ENCODE data around the gene TPK1.

TPK1 gene

GRCh38 chr7:144792050-144792449 is 43.8 kb downstream of the TPK1 start:
- Histone ChIP-seq H3K27ac (no peak overlapping the region), H3K4me3 (no peak overlapping the region), H3K9ac (ENCODE audit: insufficient read length) (no peak overlapping the region), H3K36me3 (ENCODE audit: insufficient read depth, low read length) (no peaks in the 10 kb centered on the region), H3K9me3 (ENCODE audit: low read depth, low read length) (no peaks in the 10 kb centered on the region)
- TF ChIP-seq FOXP2 (optimal IDR thresholded peaks at IDR 0.05; ENCODE audit: control extremely low read depth, extremely low read length, insufficient read depth) (no peak), EZH2 (IDR thresholded peaks at IDR 0.05) (no peak), POLR2AphosphoS5 (IDR thresholded peaks at IDR 0.05; ENCODE audit: borderline replicate concordance, low read depth, low read length) (no peak)
- no peak for DNase-seq (ENCODE audit: low read depth, low spot score)

- no peak overlapping the region for H3K9ac ChIP-seq (ENCODE audit: insufficient read length)
- no peak for DNase-seq (ENCODE audit: low read depth, low spot score)
- no peak overlapping the region for H3K27ac ChIP-seq
- no peak for TF ChIP-seq EZH2 (IDR thresholded peaks at IDR 0.05)
- no peak for TF ChIP-seq POLR2AphosphoS5 (IDR thresholded peaks at IDR 0.05; ENCODE audit: borderline replicate concordance, low read depth, low read length)
- TF ChIP-seq FOXP2 (optimal IDR thresholded peaks at IDR 0.05; ENCODE audit: control extremely low read depth, extremely low read length, insufficient read depth) = no peak
- H3K36me3 ChIP-seq (ENCODE audit: insufficient read depth, low read length) = no peaks in the 10 kb centered on the region
- H3K9me3 ChIP-seq (ENCODE audit: low read depth, low read length) = no peaks in the 10 kb centered on the region
- no peak overlapping the region for H3K4me3 ChIP-seq
Observed at GRCh38 chr7:144791488-144791887, 44.4 kb downstream of the TPK1 start.

- H3K4me3 ChIP-seq = no peak overlapping the region
- H3K9me3 ChIP-seq (ENCODE audit: low read depth, low read length) = no peaks in the 10 kb centered on the region
- H3K27ac ChIP-seq = no peak overlapping the region
- H3K36me3 ChIP-seq (ENCODE audit: insufficient read depth, low read length) = no peaks in the 10 kb centered on the region
- no peak for DNase-seq (ENCODE audit: low read depth, low spot score)
- no peak for TF ChIP-seq EZH2 (IDR thresholded peaks at IDR 0.05)
- TF ChIP-seq POLR2AphosphoS5 (IDR thresholded peaks at IDR 0.05; ENCODE audit: borderline replicate concordance, low read depth, low read length) = no peak
- no peak for TF ChIP-seq FOXP2 (optimal IDR thresholded peaks at IDR 0.05; ENCODE audit: control extremely low read depth, extremely low read length, insufficient read depth)
- no peak overlapping the region for H3K9ac ChIP-seq (ENCODE audit: insufficient read length)
Observed at GRCh38 chr7:144787127-144787526, 48.7 kb downstream of the TPK1 start.

- TF ChIP-seq FOXP2 (optimal IDR thresholded peaks at IDR 0.05; ENCODE audit: control extremely low read depth, extremely low read length, insufficient read depth) (no peak), POLR2AphosphoS5 (IDR thresholded peaks at IDR 0.05; ENCODE audit: borderline replicate concordance, low read depth, low read length) (no peak), EZH2 (IDR thresholded peaks at IDR 0.05) (no peak)
- Histone ChIP-seq H3K27ac (no peak overlapping the region), H3K9ac (ENCODE audit: insufficient read length) (no peak overlapping the region), H3K9me3 (ENCODE audit: low read depth, low read length) (no peaks in the 10 kb centered on the region), H3K36me3 (ENCODE audit: insufficient read depth, low read length) (no peaks in the 10 kb centered on the region), H3K4me3 (no peak overlapping the region)
- DNase-seq (ENCODE audit: low read depth, low spot score) = no peak
Observed at GRCh38 chr7:144786522-144786921, 49.3 kb downstream of the TPK1 start.

- no peak overlapping the region for H3K27ac ChIP-seq
- no peak overlapping the region for H3K9ac ChIP-seq (ENCODE audit: insufficient read length)
- no peak overlapping the region for H3K4me3 ChIP-seq
- no peak for DNase-seq (ENCODE audit: low read depth, low spot score)
- no peaks in the 10 kb centered on the region for H3K36me3 ChIP-seq (ENCODE audit: insufficient read depth, low read length)
- TF ChIP-seq POLR2AphosphoS5 (IDR thresholded peaks at IDR 0.05; ENCODE audit: borderline replicate concordance, low read depth, low read length) (no peak), FOXP2 (optimal IDR thresholded peaks at IDR 0.05; ENCODE audit: control extremely low read depth, extremely low read length, insufficient read depth) (no peak), EZH2 (IDR thresholded peaks at IDR 0.05) (no peak)
- no peaks in the 10 kb centered on the region for H3K9me3 ChIP-seq (ENCODE audit: low read depth, low read length)
Observed at GRCh38 chr7:144786079-144786478, 49.8 kb downstream of the TPK1 start.

- TF ChIP-seq POLR2AphosphoS5 (IDR thresholded peaks at IDR 0.05; ENCODE audit: borderline replicate concordance, low read depth, low read length) = no peak
- no peak for TF ChIP-seq FOXP2 (optimal IDR thresholded peaks at IDR 0.05; ENCODE audit: control extremely low read depth, extremely low read length, insufficient read depth)
- no peak for TF ChIP-seq EZH2 (IDR thresholded peaks at IDR 0.05)
- Histone ChIP-seq H3K9ac (ENCODE audit: insufficient read length) (no peak overlapping the region), H3K9me3 (ENCODE audit: low read depth, low read length) (no peaks in the 10 kb centered on the region), H3K27ac (no peak overlapping the region), H3K36me3 (ENCODE audit: insufficient read depth, low read length) (no peaks in the 10 kb centered on the region), H3K4me3 (no peak overlapping the region)
- DNase-seq (ENCODE audit: low read depth, low spot score) = no peak
Observed at GRCh38 chr7:144785521-144785920, 50.3 kb downstream of the TPK1 start.

GRCh38 chr7:144784943-144785342 is 50.9 kb downstream of the TPK1 start:
- no peaks in the 10 kb centered on the region for H3K9me3 ChIP-seq (ENCODE audit: low read depth, low read length)
- DNase-seq (ENCODE audit: low read depth, low spot score) = no peak
- H3K9ac ChIP-seq (ENCODE audit: insufficient read length) = no peak overlapping the region
- H3K36me3 ChIP-seq (ENCODE audit: insufficient read depth, low read length) = no peaks in the 10 kb centered on the region
- no peak overlapping the region for H3K27ac ChIP-seq
- no peak overlapping the region for H3K4me3 ChIP-seq
- TF ChIP-seq FOXP2 (optimal IDR thresholded peaks at IDR 0.05; ENCODE audit: control extremely low read depth, extremely low read length, insufficient read depth) = no peak
- TF ChIP-seq EZH2 (IDR thresholded peaks at IDR 0.05) = no peak
- TF ChIP-seq POLR2AphosphoS5 (IDR thresholded peaks at IDR 0.05; ENCODE audit: borderline replicate concordance, low read depth, low read length) = no peak

DNA sequence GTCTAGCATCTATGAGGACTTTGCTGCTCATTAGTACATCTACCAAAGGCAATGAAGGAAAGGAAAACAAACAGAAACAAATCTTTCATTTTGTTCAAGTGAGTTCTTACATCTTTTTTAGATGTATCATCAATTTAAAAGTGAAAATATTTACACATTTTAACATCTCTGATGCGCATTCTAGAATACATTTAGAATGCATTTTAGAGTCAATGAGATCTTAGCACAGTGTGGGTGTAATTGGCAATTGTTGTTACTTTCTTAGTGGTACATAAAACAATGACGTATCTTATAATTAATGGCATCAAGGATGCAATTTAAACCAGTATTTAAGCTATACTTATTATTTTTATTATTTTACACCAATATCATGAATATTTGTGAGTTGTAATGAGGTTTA is 51.4 kb downstream of the TPK1 start:
- H3K27ac ChIP-seq = no peak overlapping the region
- H3K9me3 ChIP-seq (ENCODE audit: low read depth, low read length) = no peaks in the 10 kb centered on the region
- TF ChIP-seq FOXP2 (optimal IDR thresholded peaks at IDR 0.05; ENCODE audit: control extremely low read depth, extremely low read length, insufficient read depth) = no peak
- no peak for TF ChIP-seq EZH2 (IDR thresholded peaks at IDR 0.05)
- no peak for TF ChIP-seq POLR2AphosphoS5 (IDR thresholded peaks at IDR 0.05; ENCODE audit: borderline replicate concordance, low read depth, low read length)
- H3K36me3 ChIP-seq (ENCODE audit: insufficient read depth, low read length) = no peaks in the 10 kb centered on the region
- no peak for DNase-seq (ENCODE audit: low read depth, low spot score)
- no peak overlapping the region for H3K9ac ChIP-seq (ENCODE audit: insufficient read length)
- H3K4me3 ChIP-seq = no peak overlapping the region

DNA sequence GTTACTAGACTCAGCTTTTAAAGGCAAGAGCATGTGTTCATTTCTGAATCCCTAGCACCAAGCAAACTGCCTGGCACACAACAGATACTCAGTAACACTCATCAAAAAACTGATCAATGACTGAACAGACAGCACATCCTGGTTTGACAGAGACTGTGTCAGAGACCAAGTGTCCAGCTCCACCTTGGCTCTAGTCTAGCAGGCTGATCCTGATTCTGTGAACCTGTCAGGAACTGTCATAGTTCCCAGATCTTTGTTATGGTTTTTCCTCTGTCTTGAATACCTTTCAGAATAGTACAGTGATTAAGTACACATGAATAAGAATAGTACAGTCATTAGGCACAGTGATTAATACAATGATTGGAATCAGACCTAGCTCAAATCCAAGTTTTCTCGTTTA is 53.0 kb downstream of the TPK1 start:
- no peak for TF ChIP-seq POLR2AphosphoS5 (IDR thresholded peaks at IDR 0.05; ENCODE audit: borderline replicate concordance, low read depth, low read length)
- no peak for TF ChIP-seq FOXP2 (optimal IDR thresholded peaks at IDR 0.05; ENCODE audit: control extremely low read depth, extremely low read length, insufficient read depth)
- no peak for TF ChIP-seq EZH2 (IDR thresholded peaks at IDR 0.05)
- Histone ChIP-seq H3K36me3 (ENCODE audit: insufficient read depth, low read length) (no peaks in the 10 kb centered on the region), H3K4me3 (no peak overlapping the region), H3K27ac (no peak overlapping the region), H3K9me3 (ENCODE audit: low read depth, low read length) (no peaks in the 10 kb centered on the region), H3K9ac (ENCODE audit: insufficient read length) (no peak overlapping the region)
- no peak for DNase-seq (ENCODE audit: low read depth, low spot score)
